Measurements from ENCODE around the gene PHF5A. TPM values are rescaled to one million over a fixed set of nuclear protein-coding genes. Genes with fewer than 3 reads are reported as not detected.

PHF5A gene
- total and polyA plus RNA-seq, 4 donors: 15.8 to 31.7 (median 23.2) TPM

DNA sequence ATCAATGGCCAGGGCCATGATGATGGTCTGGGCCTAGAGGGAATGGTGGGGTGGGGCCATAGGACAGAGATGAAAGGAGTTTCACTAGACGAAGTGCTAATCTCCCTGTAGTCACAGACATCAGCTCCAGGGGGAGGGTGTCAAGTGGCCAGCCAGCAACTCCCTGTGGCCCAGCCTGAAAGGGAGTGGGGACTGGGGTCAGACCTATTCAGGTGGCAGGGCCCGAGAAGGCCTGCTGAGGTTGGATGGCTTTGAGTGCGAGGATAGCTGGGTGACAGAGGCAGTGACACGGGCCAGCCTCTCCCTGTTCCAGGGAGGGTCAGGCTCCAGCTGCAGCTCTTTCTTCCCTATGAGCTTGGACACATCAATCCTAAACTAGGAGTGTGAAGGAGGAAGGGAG lies 32.9 kb downstream of the PHF5A start:
- 77% methylated on average over 4 of the region's 4 CpGs for WGBS
- Histone ChIP-seq H3K4me3 (ENCODE audit: low read depth in 1 of 3, low read length in 3 of 3) (no peak overlapping the region), H3K9me3 (ENCODE audit: control insufficient read depth in 4 of 4, low read length in 3 of 4) (no peaks in the 10 kb centered on the region), H3K4me1 (ENCODE audit: control insufficient read depth in 4 of 4, insufficient read depth in 4 of 4, low read length in 3 of 4) (peaks cover 9 to 47% (median 26%) of the 10 kb centered on the region in 4 donors), H3K36me3 (ENCODE audit: control insufficient read depth in 4 of 4, insufficient read depth in 3 of 4, low read depth in 1 of 4, low read length in 3 of 4) (peaks cover 17 to 33% (median 21%) of the 10 kb centered on the region in 4 donors), H3K27me3 (ENCODE audit: control insufficient read depth in 4 of 4, insufficient read depth in 4 of 4, low read length in 3 of 4) (no peaks in the 10 kb centered on the region), H3K9ac (ENCODE audit: low read depth in 1 of 2, low read length in 2 of 2) (no peak overlapping the region), H3K27ac (ENCODE audit: low read depth in 1 of 2, low read length in 2 of 2) (no peak overlapping the region)
- no peak for DNase-seq (ENCODE audit: low spot score)
- no peak for TF ChIP-seq ZBTB33 (IDR thresholded peaks at IDR 0.05)
- TF ChIP-seq, protein P1, sequence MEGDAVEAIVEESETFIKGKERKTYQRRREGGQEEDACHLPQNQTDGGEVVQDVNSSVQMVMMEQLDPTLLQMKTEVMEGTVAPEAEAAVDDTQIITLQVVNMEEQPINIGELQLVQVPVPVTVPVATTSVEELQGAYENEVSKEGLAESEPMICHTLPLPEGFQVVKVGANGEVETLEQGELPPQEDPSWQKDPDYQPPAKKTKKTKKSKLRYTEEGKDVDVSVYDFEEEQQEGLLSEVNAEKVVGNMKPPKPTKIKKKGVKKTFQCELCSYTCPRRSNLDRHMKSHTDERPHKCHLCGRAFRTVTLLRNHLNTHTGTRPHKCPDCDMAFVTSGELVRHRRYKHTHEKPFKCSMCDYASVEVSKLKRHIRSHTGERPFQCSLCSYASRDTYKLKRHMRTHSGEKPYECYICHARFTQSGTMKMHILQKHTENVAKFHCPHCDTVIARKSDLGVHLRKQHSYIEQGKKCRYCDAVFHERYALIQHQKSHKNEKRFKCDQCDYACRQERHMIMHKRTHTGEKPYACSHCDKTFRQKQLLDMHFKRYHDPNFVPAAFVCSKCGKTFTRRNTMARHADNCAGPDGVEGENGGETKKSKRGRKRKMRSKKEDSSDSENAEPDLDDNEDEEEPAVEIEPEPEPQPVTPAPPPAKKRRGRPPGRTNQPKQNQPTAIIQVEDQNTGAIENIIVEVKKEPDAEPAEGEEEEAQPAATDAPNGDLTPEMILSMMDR (IDR thresholded peaks at IDR 0.05; ENCODE audit: low read depth, low read length, missing input control): no peak
- TF ChIP-seq FOXA1 (IDR thresholded peaks at IDR 0.05): no peak
- no peak for TF ChIP-seq HNF4A (conservative IDR thresholded peaks at IDR 0.05)
- TF ChIP-seq, protein P2, sequence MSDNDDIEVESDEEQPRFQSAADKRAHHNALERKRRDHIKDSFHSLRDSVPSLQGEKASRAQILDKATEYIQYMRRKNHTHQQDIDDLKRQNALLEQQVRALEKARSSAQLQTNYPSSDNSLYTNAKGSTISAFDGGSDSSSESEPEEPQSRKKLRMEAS (IDR thresholded peaks at IDR 0.05): no peak
- no peak for TF ChIP-seq RXRA (IDR thresholded peaks at IDR 0.05)
- TF ChIP-seq YY1 (IDR thresholded peaks at IDR 0.05): no peak
- TF ChIP-seq GABPA (IDR thresholded peaks at IDR 0.05 in 1 of 2, conservative IDR thresholded peaks at IDR 0.05 in 1 of 2): no peak
- no peak for TF ChIP-seq JUND (IDR thresholded peaks at IDR 0.05)
- no peak for TF ChIP-seq EGR1 (IDR thresholded peaks at IDR 0.05; ENCODE audit: low read depth in 2 of 2)
- no peak for TF ChIP-seq TAF1 (conservative IDR thresholded peaks at IDR 0.05)
- no peak for TF ChIP-seq NR2F2 (IDR thresholded peaks at IDR 0.05)
- TF ChIP-seq, protein P3, sequence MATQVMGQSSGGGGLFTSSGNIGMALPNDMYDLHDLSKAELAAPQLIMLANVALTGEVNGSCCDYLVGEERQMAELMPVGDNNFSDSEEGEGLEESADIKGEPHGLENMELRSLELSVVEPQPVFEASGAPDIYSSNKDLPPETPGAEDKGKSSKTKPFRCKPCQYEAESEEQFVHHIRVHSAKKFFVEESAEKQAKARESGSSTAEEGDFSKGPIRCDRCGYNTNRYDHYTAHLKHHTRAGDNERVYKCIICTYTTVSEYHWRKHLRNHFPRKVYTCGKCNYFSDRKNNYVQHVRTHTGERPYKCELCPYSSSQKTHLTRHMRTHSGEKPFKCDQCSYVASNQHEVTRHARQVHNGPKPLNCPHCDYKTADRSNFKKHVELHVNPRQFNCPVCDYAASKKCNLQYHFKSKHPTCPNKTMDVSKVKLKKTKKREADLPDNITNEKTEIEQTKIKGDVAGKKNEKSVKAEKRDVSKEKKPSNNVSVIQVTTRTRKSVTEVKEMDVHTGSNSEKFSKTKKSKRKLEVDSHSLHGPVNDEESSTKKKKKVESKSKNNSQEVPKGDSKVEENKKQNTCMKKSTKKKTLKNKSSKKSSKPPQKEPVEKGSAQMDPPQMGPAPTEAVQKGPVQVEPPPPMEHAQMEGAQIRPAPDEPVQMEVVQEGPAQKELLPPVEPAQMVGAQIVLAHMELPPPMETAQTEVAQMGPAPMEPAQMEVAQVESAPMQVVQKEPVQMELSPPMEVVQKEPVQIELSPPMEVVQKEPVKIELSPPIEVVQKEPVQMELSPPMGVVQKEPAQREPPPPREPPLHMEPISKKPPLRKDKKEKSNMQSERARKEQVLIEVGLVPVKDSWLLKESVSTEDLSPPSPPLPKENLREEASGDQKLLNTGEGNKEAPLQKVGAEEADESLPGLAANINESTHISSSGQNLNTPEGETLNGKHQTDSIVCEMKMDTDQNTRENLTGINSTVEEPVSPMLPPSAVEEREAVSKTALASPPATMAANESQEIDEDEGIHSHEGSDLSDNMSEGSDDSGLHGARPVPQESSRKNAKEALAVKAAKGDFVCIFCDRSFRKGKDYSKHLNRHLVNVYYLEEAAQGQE (IDR thresholded peaks at IDR 0.05): no peak
- no peak for TF ChIP-seq SP1 (IDR thresholded peaks at IDR 0.05)
- TF ChIP-seq FOXA2 (IDR thresholded peaks at IDR 0.05): no peak
- no peak for TF ChIP-seq RAD21 (IDR thresholded peaks at IDR 0.05)
- no peak for TF ChIP-seq HNF4G (IDR thresholded peaks at IDR 0.05)
- TF ChIP-seq, protein P4, sequence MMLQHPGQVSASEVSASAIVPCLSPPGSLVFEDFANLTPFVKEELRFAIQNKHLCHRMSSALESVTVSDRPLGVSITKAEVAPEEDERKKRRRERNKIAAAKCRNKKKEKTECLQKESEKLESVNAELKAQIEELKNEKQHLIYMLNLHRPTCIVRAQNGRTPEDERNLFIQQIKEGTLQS (IDR thresholded peaks at IDR 0.05): no peak

Data from liver (tissue), 9 donors.